ENCODE results near the gene TMEM107.
A peak's percentile ranks its signal among the peaks of the same experiment; 100 is the strongest.

Gene TMEM107

DNA sequence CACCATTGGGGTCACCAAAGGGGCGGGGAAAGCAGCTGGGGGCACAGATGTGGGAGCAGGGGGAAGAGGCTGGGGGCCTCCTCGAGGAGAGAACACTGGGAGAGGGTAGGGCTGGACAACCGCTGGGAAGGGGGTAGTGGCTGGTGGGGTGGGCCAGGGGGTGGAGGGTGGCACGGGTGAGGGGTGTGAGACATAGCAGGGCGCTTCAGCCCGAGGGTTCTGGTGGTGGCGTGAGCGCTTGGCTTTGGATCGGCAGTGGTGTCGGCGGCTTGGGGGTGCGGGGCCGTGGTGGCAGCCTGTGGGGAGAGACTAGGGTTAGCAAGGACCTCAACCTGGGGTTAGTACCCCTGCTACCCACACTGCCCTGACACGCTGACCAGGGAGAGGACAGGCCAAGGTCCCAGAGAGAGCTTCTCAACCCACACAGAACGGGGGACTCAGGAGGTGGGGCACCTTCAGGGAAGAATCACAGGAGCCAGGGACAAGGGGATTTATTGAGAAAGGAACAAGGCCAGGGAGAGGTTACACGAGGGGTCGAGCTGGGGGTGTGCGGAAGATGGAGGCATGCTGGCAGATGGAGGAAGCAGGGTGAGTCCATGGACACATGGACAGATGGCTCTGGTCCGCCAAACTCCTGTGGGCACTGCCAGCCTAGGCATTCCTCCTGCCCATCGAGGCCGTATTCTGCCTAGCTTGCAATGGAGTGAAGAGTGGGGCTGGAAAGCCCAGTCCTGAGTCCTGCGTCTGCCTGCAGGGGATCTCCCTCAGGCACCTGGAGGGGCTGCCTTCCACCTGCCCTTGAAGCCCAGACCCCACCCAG is 32.4 kb downstream of the TMEM107 start:
- H3K9me3 ChIP-seq (ENCODE audit: low read length), result no peaks in the 10 kb centered on the region
- H3K27me3 ChIP-seq (ENCODE audit: control insufficient read depth in 1 of 2, insufficient read depth in 2 of 2, low read length in 2 of 2), result no peaks in the 10 kb centered on the region
- no peak overlapping the region for H3K9ac ChIP-seq (ENCODE audit: low read length)
- H3K4me3 ChIP-seq (ENCODE audit: low read depth in 1 of 2, low read length in 2 of 2), result no peak overlapping the region
- no peak overlapping the region for H3K27ac ChIP-seq (ENCODE audit: low read depth, low read length)
- peaks cover 6% of the 10 kb centered on the region for H3K4me1 ChIP-seq (ENCODE audit: insufficient read depth, low read length)
- peaks cover 95% of the 10 kb centered on the region for H3K36me3 ChIP-seq (ENCODE audit: insufficient read depth, low read length)

DNA sequence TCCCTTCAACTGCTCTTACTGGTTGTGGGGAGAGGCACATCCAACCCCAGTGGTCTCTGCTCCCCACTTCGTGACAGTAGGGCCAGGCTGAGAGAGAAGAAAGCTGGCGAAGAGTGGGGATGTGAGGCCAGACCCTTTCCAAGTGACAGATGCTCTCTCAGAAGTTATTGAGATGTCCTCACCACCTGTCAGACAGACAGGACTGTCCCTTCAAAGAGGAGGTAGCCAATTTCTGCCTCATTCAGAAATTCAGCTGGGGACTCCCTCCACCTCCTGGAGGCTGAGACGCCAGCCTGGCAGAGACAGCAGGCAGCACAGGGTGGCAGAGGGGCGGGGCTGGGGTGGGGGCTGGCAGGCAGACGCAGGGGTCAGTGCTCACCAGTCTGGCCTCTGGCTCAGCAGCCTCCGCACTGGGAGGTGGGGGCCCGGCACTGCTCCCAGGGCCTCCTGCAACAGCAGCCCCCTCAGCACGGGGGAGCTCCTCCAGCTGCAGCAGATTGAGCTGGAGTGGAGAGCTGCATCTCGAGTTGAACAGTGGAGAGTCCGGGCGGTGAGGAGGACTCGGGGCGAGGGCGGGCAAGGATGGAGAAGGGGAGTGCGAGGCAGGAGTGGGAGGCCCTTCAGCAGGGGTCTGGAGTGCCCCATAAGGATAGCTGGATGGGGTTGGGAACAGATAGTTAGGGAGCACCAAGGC is 33.1 kb downstream of the TMEM107 start:
- Histone ChIP-seq H3K27me3 (ENCODE audit: control insufficient read depth in 1 of 2, insufficient read depth in 2 of 2, low read length in 2 of 2) (no peaks in the 10 kb centered on the region), H3K36me3 (ENCODE audit: insufficient read depth, low read length) (peaks cover 87% of the 10 kb centered on the region), H3K27ac (ENCODE audit: low read depth, low read length) (no peak overlapping the region), H3K9me3 (ENCODE audit: low read length) (no peaks in the 10 kb centered on the region), H3K4me3 (ENCODE audit: low read depth in 1 of 2, low read length in 2 of 2) (no peak overlapping the region), H3K4me1 (ENCODE audit: insufficient read depth, low read length) (peaks cover 12% of the 10 kb centered on the region), H3K9ac (ENCODE audit: low read length) (no peak overlapping the region)

DNA sequence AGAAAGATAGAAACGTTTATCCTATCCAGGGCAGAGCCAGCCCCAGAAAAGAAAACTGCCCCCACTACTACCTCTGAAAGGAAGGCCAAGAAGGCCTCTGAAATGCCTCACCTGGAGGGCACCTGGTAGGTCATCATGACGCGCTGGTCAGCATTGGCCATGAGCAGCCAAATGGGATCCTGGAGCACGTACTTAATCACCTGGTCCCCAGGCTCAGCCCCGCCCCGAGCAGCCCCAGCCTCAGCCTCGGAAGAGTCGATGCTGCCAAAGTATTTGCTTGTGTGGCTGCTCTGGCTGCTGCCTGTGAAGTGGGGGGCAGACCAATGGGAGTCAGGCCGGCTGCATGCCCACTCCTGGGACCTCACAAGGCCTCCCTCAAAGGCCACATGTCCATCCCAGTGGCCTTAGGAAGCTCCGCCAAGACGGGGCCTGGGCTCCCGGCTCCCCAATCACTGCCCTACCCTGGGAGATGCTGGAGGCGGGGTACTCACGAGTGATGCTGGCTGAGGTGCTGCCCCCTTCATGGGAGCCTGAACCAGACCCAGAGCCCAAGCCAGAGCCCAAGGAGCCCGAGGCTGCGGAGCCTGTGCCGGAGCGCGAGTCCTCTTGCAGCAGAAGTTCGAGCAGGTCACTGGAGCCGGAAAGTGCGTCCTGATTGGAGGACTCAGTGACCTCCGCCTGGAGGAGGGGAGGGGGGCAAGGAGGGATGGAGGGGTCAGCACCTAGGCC is 33.9 kb downstream of the TMEM107 start:
- Histone ChIP-seq H3K9ac (ENCODE audit: low read length) (no peak overlapping the region), H3K9me3 (ENCODE audit: low read length) (no peaks in the 10 kb centered on the region), H3K27me3 (ENCODE audit: control insufficient read depth in 1 of 2, insufficient read depth in 2 of 2, low read length in 2 of 2) (no peaks in the 10 kb centered on the region), H3K4me3 (ENCODE audit: low read depth in 1 of 2, low read length in 2 of 2) (no peak overlapping the region), H3K36me3 (ENCODE audit: insufficient read depth, low read length) (peaks cover 80% of the 10 kb centered on the region), H3K27ac (ENCODE audit: low read depth, low read length) (no peak overlapping the region), H3K4me1 (ENCODE audit: insufficient read depth, low read length) (peaks cover 16% of the 10 kb centered on the region)

DNA sequence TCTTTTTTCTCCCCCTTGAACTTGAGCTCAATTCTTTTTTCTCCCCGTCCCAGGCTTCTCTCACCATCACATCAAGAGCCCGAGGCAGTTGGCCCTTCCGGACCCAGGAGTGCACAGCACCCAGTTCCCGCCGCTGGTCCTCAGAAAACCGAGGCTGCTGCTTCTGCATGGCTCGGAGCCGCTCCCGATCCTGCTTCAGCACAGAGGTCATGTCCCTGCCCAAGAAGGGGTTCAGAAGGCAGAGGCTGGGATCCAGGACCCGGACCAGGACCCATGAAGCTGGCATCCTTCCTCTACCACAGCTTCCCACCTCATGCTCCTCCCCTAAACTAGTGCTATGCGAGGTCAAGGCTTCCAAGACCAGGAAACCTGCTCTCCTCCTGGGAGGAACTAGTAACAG is 34.4 kb downstream of the TMEM107 start:
- H3K9me3 ChIP-seq (ENCODE audit: low read length), result no peaks in the 10 kb centered on the region
- no peak overlapping the region for H3K4me3 ChIP-seq (ENCODE audit: low read depth in 1 of 2, low read length in 2 of 2)
- peaks cover 74% of the 10 kb centered on the region for H3K36me3 ChIP-seq (ENCODE audit: insufficient read depth, low read length)
- H3K9ac ChIP-seq (ENCODE audit: low read length), result no peak overlapping the region
- H3K27ac ChIP-seq (ENCODE audit: low read depth, low read length), result no peak overlapping the region
- peaks cover 16% of the 10 kb centered on the region for H3K4me1 ChIP-seq (ENCODE audit: insufficient read depth, low read length)
- no peaks in the 10 kb centered on the region for H3K27me3 ChIP-seq (ENCODE audit: control insufficient read depth in 1 of 2, insufficient read depth in 2 of 2, low read length in 2 of 2)

DNA sequence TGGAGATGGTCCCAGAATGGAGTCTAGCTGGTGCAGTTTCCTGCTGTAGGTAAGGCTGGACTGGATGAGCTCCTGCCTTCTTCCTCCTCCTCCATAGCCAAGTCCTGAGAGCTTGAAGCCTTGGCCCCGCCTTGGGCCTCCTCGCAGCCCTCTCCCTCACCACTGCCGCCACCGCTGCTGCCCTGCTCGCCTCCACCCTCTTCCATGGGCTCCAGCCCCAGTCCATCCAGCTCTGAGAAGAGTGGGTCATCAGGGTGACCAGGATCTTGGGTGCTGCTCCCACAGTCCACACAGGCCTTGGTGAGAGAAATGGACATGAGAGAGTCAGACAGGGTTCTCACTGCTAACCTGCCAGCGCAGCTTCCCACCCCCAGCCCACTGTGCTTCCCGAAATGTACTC is 35.1 kb downstream of the TMEM107 start:
- H3K36me3 ChIP-seq (ENCODE audit: insufficient read depth, low read length), result peaks cover 67% of the 10 kb centered on the region
- H3K4me3 ChIP-seq (ENCODE audit: low read depth in 1 of 2, low read length in 2 of 2), result no peak overlapping the region
- no peak overlapping the region for H3K27ac ChIP-seq (ENCODE audit: low read depth, low read length)
- H3K9me3 ChIP-seq (ENCODE audit: low read length), result no peaks in the 10 kb centered on the region
- H3K27me3 ChIP-seq (ENCODE audit: control insufficient read depth in 1 of 2, insufficient read depth in 2 of 2, low read length in 2 of 2), result no peaks in the 10 kb centered on the region
- H3K4me1 ChIP-seq (ENCODE audit: insufficient read depth, low read length), result peaks cover 16% of the 10 kb centered on the region
- no peak overlapping the region for H3K9ac ChIP-seq (ENCODE audit: low read length)

DNA sequence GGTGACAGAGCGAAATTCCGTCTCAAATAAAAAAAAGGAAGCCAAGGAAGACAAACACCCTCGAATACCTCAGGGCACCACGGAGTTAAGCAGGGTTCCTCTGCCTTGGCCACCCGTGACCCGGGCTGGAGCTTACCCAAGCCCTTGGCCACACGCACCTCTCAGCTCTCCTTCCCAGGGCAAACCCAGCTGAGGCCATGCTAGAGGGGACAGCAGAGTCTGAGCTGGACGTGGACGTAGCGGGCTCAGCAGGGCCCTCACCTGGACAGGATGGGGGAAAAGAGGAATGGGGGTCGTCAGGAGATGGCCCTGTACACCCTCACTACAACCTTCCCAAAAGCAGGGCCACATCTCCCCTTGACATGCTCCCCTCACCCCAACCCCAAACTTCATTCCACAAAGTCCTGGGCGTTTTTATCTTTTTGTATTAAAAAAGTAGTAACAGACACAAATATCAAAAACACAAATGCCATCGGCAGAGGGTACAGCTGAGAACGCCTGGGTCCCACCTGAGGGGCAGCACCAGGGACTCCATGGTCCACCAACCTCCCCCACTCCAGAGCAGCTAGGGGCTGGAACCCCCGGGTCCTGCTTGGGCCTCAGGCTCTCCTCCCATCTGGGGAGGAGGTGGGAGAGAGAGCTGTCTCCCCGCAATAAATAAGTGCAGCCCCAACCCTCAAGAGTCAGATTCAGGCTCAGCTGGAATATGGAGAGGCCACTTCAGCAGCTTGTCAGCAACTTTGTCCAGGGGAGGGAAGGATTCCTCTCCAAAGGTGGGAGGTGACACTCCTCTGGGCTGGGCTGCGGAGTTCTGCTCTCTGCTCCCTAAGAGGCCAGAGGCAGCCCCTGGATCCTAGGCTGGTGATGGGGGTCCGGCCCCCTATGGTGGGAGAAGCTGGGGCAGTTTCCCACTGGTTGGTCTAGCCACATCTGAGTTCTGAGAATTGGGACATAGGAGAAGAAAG is 35.8 kb downstream of the TMEM107 start:
- Histone ChIP-seq H3K27ac (ENCODE audit: low read depth, low read length) (peak overlapping the region; percentile 53), H3K36me3 (ENCODE audit: insufficient read depth, low read length) (peaks cover 60% of the 10 kb centered on the region), H3K9ac (ENCODE audit: low read length) (no peak overlapping the region), H3K4me1 (ENCODE audit: insufficient read depth, low read length) (peaks cover 16% of the 10 kb centered on the region), H3K9me3 (ENCODE audit: low read length) (no peaks in the 10 kb centered on the region), H3K4me3 (ENCODE audit: low read depth in 1 of 2, low read length in 2 of 2) (no peak overlapping the region), H3K27me3 (ENCODE audit: control insufficient read depth in 1 of 2, insufficient read depth in 2 of 2, low read length in 2 of 2) (no peaks in the 10 kb centered on the region)

DNA sequence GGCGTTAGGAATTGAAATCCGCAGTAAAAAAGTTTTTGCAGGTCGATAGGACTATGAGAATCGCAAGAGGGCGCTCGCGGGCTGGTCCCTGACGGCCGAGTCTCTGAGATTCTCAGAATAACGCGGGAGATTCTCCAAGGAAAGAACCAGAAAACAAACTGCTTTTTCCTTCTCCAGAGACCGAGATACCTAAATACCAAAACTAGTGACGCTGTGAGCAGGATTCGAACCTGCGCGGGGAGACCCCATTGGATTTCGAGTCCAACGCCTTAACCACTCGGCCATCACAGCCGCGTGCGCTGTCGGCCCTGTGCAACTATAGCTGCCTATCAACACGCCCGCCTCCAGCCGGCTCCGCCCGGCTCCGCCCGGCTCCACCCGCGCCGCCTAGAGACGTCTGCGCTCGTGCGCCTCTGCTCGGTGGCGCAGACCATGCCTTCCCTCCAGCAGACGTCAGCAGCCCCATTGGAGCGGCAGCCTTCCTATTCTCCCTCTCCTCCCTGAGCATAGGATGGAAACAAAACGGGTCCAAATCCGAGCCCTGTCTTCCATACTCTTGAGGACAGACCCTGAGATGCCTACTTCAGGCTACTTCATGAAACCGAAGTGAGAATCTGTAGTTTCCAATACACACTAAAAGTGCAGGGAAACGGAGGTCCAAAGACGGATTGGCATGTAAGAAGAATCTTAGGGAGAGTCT is 37.4 kb downstream of the TMEM107 start:
- Histone ChIP-seq H3K4me1 (ENCODE audit: insufficient read depth, low read length) (peaks cover 16% of the 10 kb centered on the region), H3K36me3 (ENCODE audit: insufficient read depth, low read length) (peaks cover 45% of the 10 kb centered on the region), H3K27ac (ENCODE audit: low read depth, low read length) (peak overlapping the region; percentile 87), H3K9ac (ENCODE audit: low read length) (peak overlapping the region; percentile 47), H3K4me3 (ENCODE audit: low read depth in 1 of 2, low read length in 2 of 2) (peak overlapping the region in 1 of 2 donors; percentile 39), H3K9me3 (ENCODE audit: low read length) (no peaks in the 10 kb centered on the region), H3K27me3 (ENCODE audit: control insufficient read depth in 1 of 2, insufficient read depth in 2 of 2, low read length in 2 of 2) (no peaks in the 10 kb centered on the region)

DNA sequence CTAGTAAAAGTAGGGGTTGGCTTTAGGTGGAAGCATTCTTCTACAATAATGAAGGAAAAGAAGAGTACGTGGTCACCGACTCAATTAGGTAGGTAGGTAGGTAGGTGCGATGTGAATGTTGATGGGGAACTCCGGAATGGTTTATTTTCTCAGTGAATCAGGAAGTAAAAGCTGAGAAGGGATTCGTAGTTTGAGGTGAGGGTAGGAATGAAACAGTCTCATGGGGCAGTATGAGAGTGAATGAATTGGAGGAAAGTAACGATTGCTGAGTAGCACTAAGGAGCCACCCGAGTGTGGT is 37.9 kb downstream of the TMEM107 start:
- H3K36me3 ChIP-seq (ENCODE audit: insufficient read depth, low read length), result peaks cover 40% of the 10 kb centered on the region
- peak overlapping the region; percentile 32 for H3K9ac ChIP-seq (ENCODE audit: low read length)
- H3K27ac ChIP-seq (ENCODE audit: low read depth, low read length), result peak overlapping the region; percentile 87
- H3K4me3 ChIP-seq (ENCODE audit: low read depth in 1 of 2, low read length in 2 of 2), result peak overlapping the region in 1 of 2 donors; percentile 12
- no peaks in the 10 kb centered on the region for H3K9me3 ChIP-seq (ENCODE audit: low read length)
- H3K4me1 ChIP-seq (ENCODE audit: insufficient read depth, low read length), result peaks cover 16% of the 10 kb centered on the region
- H3K27me3 ChIP-seq (ENCODE audit: control insufficient read depth in 1 of 2, insufficient read depth in 2 of 2, low read length in 2 of 2), result no peaks in the 10 kb centered on the region

DNA sequence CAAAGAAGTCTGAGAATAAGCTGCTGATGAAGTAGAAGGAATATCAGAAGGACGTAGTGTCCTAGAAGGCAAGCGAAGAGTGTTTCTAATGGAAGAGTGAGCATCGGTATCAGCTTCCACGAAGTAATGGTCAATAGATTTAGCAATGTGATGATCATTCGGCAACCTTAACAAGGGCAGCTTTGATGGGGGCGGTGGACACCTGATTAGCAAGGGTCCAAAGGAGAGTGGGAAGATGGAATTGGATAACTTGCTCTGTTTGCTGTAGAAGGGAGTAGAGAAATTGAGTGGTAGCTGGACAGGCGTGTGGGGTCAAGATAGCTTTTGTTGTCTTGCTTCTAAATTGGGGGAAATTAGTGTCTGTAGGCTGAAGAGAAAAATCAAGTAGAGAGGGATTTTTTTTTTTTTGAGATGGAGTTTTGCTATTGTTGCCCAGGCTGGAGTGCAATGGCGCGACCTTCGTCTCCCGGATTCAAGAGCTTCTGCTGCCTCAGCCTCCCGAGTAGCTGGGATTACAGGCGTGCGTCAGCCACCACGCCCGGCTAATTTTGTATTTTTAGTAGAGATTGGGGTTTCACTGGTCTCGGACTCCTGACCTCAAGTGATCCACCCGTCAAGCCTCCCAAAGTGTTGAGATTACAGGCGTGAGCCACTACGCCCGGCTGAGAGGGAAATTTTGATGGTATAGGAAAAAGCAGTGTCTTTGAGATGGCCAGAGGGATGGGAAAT is 38.4 kb downstream of the TMEM107 start:
- Histone ChIP-seq H3K4me1 (ENCODE audit: insufficient read depth, low read length) (peaks cover 16% of the 10 kb centered on the region), H3K27ac (ENCODE audit: low read depth, low read length) (peak overlapping the region; percentile 87), H3K36me3 (ENCODE audit: insufficient read depth, low read length) (peaks cover 36% of the 10 kb centered on the region), H3K4me3 (ENCODE audit: low read depth in 1 of 2, low read length in 2 of 2) (peak overlapping the region in 1 of 2 donors; percentile 12), H3K9me3 (ENCODE audit: low read length) (no peaks in the 10 kb centered on the region), H3K9ac (ENCODE audit: low read length) (peak overlapping the region; percentile 32), H3K27me3 (ENCODE audit: control insufficient read depth in 1 of 2, insufficient read depth in 2 of 2, low read length in 2 of 2) (no peaks in the 10 kb centered on the region)

DNA sequence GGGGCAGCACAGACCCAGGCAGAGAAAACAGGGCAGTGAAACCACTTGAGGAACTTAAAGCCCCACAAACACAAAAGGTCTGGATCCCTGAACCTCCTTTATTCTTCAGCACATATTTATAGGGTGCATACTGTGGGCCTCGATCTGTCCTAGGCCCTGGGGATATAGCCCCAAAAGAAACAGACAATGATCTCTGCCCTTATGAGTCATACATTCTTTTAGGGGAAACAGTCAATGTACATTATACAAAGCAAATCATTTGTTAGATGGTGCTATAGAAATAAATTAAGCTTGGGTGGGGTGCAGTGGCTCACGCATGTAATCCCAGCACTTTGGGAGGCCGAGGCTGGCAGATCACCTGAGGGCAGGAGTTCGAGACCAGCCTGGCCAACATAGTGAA is 42.2 kb downstream of the TMEM107 start:
- peaks cover 10% of the 10 kb centered on the region for H3K4me1 ChIP-seq (ENCODE audit: insufficient read depth, low read length)
- H3K36me3 ChIP-seq (ENCODE audit: insufficient read depth, low read length), result no peaks in the 10 kb centered on the region
- no peak overlapping the region for H3K27ac ChIP-seq (ENCODE audit: low read depth, low read length)
- H3K4me3 ChIP-seq (ENCODE audit: low read depth in 1 of 2, low read length in 2 of 2), result no peak overlapping the region
- peaks cover 0 to 5% of the 10 kb centered on the region in 2 donors for H3K27me3 ChIP-seq (ENCODE audit: control insufficient read depth in 1 of 2, insufficient read depth in 2 of 2, low read length in 2 of 2)
- H3K9me3 ChIP-seq (ENCODE audit: low read length), result no peaks in the 10 kb centered on the region
- no peak overlapping the region for H3K9ac ChIP-seq (ENCODE audit: low read length)
